Mammary microvascular endothelial cell (primary cell): Measurements from ENCODE around the gene LRP5. TPM values are rescaled to one million over a fixed set of nuclear protein-coding genes. Genes with fewer than 3 reads are reported as not detected.

Experiments
- total RNA-seq: library from RNA; depleted of rRNA; stranded (reverse); fragments of >200 nt; gene quantifications from 2 replicates; pipeline ENCODE4 v1.2.3, GENCODE V29; 2015

Gene LRP5
- total RNA-seq, result 6.9 and 7.3 TPM in 2 replicates

DNA sequence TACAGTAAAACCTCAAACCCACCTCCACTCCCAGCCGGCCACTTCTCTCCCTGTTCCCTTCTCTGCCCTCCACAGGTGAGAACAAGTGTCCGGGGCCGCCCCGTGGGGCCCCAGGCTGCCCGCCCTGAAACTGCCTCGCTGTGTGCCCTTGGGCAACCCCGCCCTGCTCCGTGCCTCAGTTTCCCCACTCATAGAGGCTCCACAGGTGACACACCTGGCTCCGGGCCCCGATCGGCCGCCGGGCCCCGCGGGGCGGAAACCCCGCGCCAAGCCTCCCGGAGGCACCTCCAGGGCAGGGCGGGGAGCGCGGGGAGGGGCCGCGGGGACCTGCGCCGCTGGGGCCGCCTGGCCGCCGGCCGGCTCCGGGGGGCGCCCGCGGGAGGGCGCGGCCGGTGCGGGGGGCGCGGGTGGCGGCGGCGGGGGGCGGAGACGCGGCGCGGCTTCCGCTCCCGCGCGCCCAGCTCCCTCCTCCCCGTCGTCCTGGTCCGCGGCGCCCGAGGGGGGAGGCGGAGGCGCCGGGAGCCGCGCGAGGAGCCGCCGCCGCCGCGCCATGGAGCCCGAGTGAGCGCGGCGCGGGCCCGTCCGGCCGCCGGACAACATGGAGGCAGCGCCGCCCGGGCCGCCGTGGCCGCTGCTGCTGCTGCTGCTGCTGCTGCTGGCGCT lies at the start of gene LRP5:
LRP5 (plus strand) TSS at position 475 of the 663 bp plus-strand sequence; CDS start at position 599, 124 bp downstream.

DNA sequence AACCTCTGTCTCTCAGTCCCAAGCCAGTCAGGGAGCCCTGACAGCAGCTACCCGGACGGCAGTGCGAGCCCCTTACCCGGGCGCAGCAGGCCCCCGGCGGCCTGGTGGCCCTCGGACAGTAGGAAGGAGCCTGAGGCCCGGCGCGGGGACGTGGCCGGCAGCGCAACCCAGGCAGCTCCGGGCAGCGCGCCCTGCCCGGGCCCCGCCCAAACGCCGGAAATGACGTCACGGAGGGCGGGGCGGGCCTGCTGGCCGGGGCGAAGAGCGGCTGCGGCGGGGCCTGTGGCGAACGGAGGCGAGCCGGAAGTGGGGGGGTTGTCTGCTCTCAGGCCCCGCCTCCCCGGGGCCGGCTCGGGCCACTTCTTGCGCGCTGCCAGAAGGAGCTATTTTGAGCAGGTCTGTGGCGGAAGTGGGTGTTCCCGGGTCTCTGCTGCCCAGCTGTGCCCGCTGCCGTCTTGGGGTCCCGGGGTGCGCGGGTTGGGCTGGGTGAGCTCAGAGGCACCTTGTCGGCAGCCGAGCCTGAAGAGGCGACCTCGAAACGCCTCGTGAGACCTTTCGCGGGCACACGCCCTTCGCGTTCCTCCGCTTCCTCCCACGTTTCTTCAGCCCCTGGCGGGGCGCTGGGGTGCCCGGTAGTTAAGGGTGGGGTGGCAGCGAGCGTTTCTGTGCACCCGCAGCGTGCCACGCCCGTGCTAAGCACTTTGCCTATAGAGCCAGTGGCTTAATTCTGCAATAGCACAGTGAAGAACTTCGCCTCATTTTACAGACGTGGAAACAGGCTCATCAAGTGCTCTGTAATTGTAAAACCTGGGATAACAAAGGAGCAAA lies 40.4 kb upstream of the LRP5 start, which contains the start of gene C11orf24:
C11orf24 (minus strand) TSS at position 193 of the 828 bp plus-strand sequence. CDS start 8,206 bp downstream, outside the sequence.

DNA sequence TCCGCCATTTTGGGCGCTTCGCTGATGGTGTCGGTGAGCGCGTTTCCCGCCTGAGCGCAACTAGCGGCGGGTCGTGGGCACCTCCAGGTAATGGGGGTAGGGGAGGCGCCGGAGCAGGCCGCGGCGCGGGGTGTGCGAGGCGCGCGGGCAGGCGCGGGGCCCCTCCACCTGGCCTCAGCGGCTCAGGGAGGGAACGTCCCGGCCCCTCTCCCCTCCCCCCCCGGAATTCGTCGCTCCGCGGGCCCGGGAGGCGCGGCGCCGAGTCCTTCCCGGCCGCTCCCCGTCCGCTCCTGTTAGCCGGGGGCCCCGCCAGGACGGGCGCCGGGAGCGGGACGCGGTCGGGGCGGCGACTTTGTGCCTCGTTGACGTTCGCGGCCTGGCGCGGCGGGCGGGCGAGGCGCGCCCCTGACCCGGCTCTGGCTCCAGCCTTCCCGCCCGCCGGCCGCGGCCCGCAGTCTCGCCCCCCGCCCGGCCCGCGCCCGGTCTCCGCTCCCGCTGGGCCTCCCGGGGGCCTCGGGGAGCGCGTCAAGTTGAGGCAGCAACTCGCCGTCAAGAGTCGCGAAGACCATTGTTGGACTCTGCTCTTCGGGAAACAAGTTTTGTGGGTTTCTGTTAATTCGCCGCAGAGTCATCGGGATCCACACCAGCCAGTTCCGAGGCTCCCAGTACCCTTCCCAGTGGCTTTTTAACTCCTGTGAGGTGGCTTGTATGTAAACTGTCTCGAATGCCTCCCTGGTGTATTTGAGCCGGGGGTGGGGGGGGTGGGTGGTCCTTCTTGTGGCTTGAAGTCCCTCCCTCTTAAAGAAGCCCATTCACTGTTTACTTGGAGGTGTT lies 148.6 kb downstream of the LRP5 start, which contains the start of gene PPP6R3:
PPP6R3 (plus strand) TSS at position 12 of the 834 bp plus-strand sequence. CDS start 76,913 bp downstream, outside the sequence.

Other genes starting within 250 kb of the LRP5 start
- gene CHKA, start 191.2 kb upstream of the LRP5 start, total RNA-seq, result 12.7 and 17.7 TPM in 2 replicates
- gene KMT5B, start 99.3 kb upstream of the LRP5 start, total RNA-seq, result 10.5 and 12.9 TPM in 2 replicates
- 26.6 and 27.9 TPM in 2 replicates for gene C11orf24, start 40.6 kb upstream of the LRP5 start, total RNA-seq
- gene PPP6R3, start 148.2 kb downstream of the LRP5 start, total RNA-seq, result 70.3 and 71.5 TPM in 2 replicates